GM21529 (cell line): Measurements from ENCODE around the gene PSMC5.
"Not testable (repeated sequence)": the region's sequence is repeated elsewhere in the genome, so short reads cannot be mapped to it uniquely, and the experiment has no call there.

Experiments
- ATAC-seq: cut with Tn5 transposase; IDR thresholded peaks from one replicate; pipeline ENCODE4 v1.9.1; 2021; ENCODE audit not compliant: unreplicated experiment

PSMC5 gene

GRCh38 chr17:63827002-63827800, at the start of gene PSMC5, which contains the start of gene FTSJ3:
Gene PSMC5 (plus strand): TSS chr17:63827431. CDS start chr17:63827491, 60 bp downstream.
Gene FTSJ3 (minus strand): TSS chr17:63827663. CDS start chr17:63826902, 761 bp downstream.
- ATAC-seq, result peak; percentile 90

GRCh38 chr17:63780507-63780906, 46.7 kb upstream of the PSMC5 start:
- no peak for ATAC-seq

GRCh38 chr17:63780928-63781327, 46.3 kb upstream of the PSMC5 start:
- no peak for ATAC-seq

- no peak for ATAC-seq
These were observed 43.7 kb upstream of the PSMC5 start for GRCh38 chr17:63783522-63783921.

- no peak for ATAC-seq
These were observed 41.7 kb upstream of the PSMC5 start for GRCh38 chr17:63785556-63785955.

GRCh38 chr17:63786117-63786516, 41.1 kb upstream of the PSMC5 start:
- no peak for ATAC-seq

GRCh38 chr17:63786971-63787711, 40.1 kb upstream of the PSMC5 start:
- no peak for ATAC-seq

- no peak for ATAC-seq
These were observed 37.2 kb upstream of the PSMC5 start for GRCh38 chr17:63790057-63790456.

GRCh38 chr17:63792055-63792729, 35.0 kb upstream of the PSMC5 start:
- ATAC-seq, result no peak

- not testable (repeated sequence) for ATAC-seq
These were observed 30.9 kb upstream of the PSMC5 start for GRCh38 chr17:63796375-63796774.

- ATAC-seq, result no peak
These were observed 28.6 kb upstream of the PSMC5 start for GRCh38 chr17:63798572-63799106.

GRCh38 chr17:63800783-63801182, 26.4 kb upstream of the PSMC5 start:
- ATAC-seq, result no peak

- ATAC-seq, result no peak
These were observed 22.9 kb upstream of the PSMC5 start for GRCh38 chr17:63804328-63804727.

- ATAC-seq, result no peak
These were observed 21.6 kb upstream of the PSMC5 start for GRCh38 chr17:63805591-63805990.

GRCh38 chr17:63809970-63810369, 17.3 kb upstream of the PSMC5 start:
- ATAC-seq, result no peak

GRCh38 chr17:63816123-63816522, 11.1 kb upstream of the PSMC5 start:
- ATAC-seq, result no peak

GRCh38 chr17:63816669-63817068, 10.6 kb upstream of the PSMC5 start:
- ATAC-seq, result no peak

- no peak for ATAC-seq
These were observed 9.4 kb upstream of the PSMC5 start for GRCh38 chr17:63817736-63818385.

GRCh38 chr17:63819131-63819530, 8.1 kb upstream of the PSMC5 start:
- no peak for ATAC-seq

- ATAC-seq, result no peak
These were observed 7.4 kb upstream of the PSMC5 start for GRCh38 chr17:63819585-63820537.
